NCI-H446 (cell line): ENCODE data around the gene TMEM63A.
"Not testable (repeated sequence)": the region's sequence is repeated elsewhere in the genome, so short reads cannot be mapped to it uniquely, and the experiment has no call there.

Experiments used
- DNase-seq, 2 experiments: peaks; one replicate each; lab custom pipeline; 2025; lab: John Stamatoyannopoulos, UW

Gene TMEM63A

DNA sequence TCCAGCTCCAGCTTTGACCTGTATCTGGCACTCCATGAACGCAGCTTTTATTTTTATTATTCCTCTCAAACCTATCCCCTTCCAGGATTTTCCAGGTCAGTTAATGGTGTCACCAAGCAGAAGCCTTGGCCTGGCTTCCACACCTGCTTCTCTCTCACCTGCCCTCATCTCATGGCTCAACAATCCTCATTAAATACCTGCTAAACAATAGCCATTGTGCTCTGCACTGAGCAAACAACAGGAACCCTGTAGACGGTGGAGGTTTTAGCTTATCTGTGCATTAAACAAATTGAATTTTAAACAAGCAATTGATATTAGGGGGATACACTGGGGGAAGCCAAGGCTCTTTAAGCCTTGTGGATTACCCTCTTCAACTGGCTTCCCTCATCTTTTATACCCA, 26.6 kb upstream of the TMEM63A start:
- no peak for DNase-seq

DNA sequence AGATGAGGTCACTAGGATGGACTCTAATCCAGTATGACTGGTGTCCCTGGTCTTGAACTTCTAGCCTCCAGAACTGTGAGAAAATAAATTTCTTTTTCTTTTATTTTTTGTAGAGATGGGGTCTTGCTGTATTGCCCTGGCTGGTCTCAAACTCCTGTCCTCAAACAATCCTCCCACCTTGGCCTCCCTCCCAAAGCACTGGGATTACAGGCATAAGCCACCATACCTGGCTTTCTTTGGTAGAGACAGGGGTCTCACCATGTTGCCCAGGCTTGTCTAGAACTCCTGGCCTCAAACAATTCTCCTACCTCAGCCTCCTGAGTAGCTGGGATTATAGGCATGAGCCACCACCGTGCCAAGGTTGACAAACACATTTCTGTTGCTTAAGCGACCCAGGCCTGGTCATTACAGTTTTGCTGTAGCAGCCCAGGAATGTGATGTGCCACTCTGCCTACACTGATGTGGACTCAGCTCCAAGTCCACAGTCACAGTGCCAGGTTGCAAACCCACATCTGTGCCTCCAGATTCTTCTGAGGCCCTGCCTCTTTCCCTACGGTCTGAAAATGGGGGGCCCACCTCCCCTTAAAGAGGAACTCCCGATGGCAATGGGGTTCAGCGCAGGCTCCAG, 25.9 kb upstream of the TMEM63A start:
- DNase-seq: no peak

GRCh38 chr1:225907341-225907740, 25.2 kb upstream of the TMEM63A start:
- no peak for DNase-seq

DNA sequence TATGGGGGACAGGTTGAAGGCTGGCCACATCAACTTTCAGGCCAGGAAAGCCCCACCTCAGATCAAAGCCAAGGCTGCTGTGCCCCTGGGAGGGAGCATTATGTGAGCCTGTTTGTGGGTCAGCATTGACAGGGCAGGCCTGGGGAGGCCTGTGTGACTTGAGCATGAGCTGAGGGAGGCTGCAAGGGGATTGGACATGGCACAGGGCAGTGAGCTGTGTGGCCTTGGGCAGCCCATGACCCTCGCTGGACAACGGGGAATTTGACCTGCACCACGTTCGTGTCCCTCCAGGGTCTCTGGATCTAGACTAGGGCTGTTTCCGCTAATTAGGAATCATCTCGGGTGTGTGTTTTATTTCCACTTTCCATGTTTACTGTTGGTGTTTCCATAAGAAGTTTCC, 24.3 kb upstream of the TMEM63A start:
- DNase-seq: no peak

DNA sequence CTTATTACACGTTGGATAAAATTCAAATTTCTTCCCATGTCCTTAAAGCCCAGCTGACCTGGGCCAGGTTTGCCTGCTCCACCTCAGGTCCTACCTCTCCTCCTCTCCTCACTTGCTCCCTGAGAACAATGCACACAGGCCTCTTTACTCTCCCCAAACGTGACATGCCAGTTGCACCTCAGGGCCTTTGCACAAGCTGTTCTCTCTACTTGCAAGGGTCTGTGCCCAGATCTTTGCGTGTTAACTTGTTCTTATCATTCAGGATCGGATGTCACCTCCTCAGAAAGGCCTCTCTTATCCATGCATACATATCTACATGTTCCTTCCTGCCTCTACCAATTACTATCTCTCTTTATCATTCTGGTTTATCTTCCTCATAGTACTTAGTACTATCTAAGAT, 21.4 kb upstream of the TMEM63A start:
- no peak for DNase-seq

GRCh38 chr1:225899044-225899925, 17.1 kb upstream of the TMEM63A start:
- no peak for DNase-seq

DNA sequence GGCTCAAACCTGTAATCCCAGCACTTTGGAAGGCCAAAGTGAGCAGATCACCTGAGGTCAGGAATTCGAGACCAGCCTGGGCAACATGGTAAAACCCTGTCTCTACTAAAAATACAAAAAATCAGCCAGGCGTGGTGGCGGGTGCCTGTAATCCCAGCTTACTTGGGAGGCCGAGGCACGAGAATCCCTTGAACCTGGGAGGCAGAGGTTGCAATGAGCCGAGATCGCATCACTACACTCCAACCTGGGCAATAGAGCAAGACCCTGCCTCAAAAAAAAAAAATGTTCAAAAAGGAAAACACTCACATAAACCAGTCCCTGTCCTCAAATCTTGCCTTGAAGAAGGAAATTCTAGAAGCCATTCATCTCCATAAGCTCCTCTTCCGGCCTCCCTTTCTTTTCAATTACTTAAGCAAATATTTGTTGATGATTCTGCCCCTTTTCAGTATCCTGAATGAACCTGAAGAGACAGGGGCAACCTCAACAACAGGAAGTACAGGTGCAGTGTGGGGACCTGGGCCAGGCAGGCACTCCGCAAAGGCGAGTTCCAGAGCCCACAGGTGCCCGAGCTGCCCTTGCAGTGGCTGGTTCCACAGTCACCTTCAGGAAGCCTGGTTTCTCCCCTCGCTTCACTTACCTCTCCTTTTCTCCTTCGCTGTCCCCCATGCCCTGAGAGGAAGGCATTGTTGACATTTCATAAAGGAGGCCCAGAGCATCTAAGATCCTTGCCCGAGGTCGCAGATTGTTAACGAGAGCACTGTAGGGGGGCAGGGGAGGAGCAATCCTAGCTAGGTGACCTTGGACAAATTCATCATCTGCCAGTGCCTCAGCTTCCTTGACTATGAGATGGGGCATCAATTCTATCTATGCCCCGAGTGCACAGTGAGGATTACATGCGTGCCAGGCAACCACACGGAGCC, 15.7 kb upstream of the TMEM63A start:
- DNase-seq: no peak

DNA sequence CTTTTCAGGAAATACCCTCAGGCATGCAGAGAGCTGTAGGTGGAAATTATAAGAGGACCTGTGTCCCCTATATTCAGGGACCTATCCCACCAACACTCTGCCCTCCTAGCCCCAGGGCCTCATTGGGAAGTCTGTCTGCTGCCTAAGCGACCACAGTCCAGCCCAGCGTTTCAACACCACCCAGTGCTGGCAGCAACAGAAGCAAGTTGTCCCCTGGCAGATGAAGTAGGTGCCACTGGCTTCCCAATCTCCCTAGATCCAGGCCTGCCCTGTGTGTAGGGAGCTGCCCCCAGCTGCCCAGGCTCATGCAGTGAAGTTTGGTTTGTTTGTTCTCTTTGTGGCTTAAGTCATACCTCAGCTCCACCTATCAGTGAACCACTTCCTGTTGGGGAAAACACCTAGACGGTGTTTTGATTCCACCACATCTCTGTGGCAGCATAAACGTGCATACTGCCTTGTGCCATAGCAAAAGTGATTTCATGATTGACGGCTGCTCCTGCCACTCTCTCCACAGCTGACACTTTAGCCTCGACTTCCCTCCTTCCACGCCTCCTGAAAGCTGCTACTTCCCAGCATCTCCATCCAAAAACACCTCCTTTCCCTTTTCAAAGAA, 14.9 kb upstream of the TMEM63A start:
- no peak for DNase-seq

DNA sequence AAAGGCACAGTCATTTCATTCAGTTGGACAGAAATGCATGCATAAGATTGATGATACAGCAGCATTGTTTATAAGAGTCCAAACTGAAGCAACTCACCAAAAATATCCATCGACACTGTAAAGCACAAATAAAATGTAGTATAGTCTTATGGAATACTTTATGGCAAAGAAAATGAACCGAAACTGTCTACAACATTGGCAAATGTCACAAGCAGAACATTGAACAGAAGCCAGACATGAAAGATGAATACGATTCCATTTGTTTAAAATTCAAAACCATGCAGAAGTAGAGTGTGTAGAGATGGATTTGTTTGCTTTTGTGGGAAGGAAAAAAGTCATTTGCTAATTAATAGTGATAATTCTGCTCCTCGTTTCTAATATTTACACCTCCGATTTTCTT, 14.3 kb upstream of the TMEM63A start:
- DNase-seq: no peak

DNA sequence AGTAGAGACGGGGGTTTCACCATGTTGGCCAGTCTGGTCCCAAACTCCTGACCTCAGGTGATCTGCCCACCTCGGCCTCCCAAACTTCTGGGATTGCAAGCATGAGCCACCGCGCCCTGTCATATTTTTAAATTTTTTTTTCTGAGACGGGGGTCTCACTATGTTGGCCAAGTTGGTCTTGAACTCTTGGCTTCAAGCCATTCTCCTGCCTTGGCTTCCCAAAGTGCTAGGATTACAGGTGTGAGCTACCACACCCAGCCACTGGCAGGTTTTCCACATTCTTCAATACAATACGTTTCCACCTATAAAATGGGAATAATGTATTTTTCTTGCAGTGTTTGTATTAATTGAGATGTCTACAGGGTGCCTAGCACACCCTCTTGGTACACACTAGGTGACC, 10.1 kb upstream of the TMEM63A start:
- no peak for DNase-seq

DNA sequence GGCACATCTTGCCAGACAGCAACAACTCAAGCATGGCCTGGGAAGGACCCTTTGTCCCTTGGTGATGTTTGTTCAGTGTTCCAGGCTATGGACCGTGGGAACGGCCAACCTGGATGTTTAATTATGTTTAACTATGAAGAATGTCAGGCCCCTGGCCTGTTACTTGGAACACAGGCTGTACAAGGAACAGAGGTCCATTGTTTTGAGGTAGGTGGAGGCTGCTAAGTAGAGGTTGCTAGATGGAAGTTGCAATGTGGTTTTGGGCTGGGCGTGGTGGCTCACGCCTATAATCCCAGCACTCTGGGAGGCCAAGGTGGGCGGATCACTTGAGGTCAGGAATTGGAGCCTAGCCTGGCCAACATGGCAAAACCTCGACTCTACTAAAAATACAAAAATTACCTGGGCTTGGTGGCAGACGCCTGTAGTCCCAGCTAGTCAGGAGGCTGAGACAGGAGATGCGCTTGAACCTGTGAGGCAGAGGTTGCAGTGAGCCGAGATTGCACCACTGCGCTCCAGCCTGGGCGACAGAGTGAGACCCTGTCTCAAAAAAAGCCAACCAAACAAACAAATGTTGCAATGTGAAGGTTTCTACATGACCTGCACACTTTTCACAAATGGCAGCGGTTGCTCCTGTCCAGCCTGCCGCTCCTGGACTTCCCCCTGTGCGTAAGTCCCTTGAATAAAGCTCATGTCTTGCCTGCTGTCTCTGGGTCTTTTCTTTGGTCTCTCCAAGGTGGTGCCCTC, 9.2 kb upstream of the TMEM63A start:
- no peak for DNase-seq

- no peak for DNase-seq
Measured at GRCh38 chr1:225890346-225891228, 8.4 kb upstream of the TMEM63A start.

GRCh38 chr1:225889743-225890142, 7.6 kb upstream of the TMEM63A start:
- no peak for DNase-seq

GRCh38 chr1:225888898-225889601, 6.9 kb upstream of the TMEM63A start, which contains the start of gene LEFTY1:
Gene LEFTY1 (minus strand): TSS chr1:225889146. CDS start chr1:225889066, 80 bp downstream.
- no peak for DNase-seq

DNA sequence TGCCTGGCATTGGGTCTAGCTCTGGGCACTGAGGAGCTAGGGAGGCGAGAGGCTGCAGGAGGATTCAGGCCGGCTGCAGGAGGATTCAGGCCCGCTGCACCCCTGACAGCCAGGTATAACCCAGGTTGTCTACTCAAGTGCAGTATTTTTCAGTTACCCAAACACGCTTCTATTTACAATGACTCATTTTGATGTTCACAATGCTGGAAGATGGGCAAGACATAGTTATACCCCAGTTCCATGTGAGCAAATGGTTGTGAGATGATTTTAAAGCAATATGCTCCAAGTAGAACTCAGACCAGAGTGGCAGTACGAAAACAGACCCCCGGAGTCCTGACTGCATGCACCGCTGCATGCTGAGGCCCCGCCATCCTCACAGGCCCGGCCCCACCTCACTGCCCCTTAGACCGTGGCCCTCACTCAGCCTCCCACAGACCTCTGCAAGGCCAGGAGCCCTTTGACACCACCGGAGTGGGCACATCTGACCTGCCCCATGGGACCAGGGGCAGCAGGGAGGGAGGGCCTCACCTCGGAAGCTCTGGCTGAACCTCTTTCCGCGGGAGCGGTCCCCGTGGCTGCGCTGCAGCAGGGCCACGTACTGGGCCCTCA, 6.2 kb upstream of the TMEM63A start:
- DNase-seq: no peak

- not testable (repeated sequence) for DNase-seq
Measured at GRCh38 chr1:225887554-225888288, 5.5 kb upstream of the TMEM63A start.

DNA sequence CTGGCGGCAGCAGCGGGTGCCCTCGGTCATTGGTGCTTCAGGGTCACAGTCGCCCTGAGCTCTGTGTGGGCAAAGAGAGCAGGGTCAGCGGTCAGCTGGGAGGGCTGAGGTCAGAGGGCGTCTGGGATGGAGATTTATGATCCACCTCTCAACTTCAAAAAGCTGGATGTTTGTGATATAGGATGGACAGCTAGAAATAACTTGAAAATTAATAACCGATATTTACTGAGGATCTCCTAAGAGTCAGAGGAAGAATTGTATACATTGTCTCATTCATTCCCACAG, 4.8 kb upstream of the TMEM63A start:
- DNase-seq: no peak

GRCh38 chr1:225886159-225887029, 4.2 kb upstream of the TMEM63A start:
- no peak for DNase-seq
